ENCODE data around the gene SCFD2.
A peak's percentile ranks its signal among the peaks of the same experiment; 100 is the strongest.

The SCFD2 gene

GRCh38 chr4:52912608-52913007 is 453.3 kb downstream of the SCFD2 start:
- DNase-seq = no peak

- DNase-seq = peak; percentile 63 to 88 (median 76)
Observed at GRCh38 chr4:52911684-52912294, 454.1 kb downstream of the SCFD2 start.

GRCh38 chr4:52910115-52910514 is 455.7 kb downstream of the SCFD2 start:
- DNase-seq = no peak

GRCh38 chr4:52907510-52907909 is 458.4 kb downstream of the SCFD2 start:
- no peak for DNase-seq

GRCh38 chr4:52904421-52904820 is 461.4 kb downstream of the SCFD2 start:
- DNase-seq = no peak

GRCh38 chr4:52903273-52903672 is 462.6 kb downstream of the SCFD2 start:
- no peak for DNase-seq

- no peak for DNase-seq
Observed at GRCh38 chr4:52894443-52894842, 471.4 kb downstream of the SCFD2 start.

GRCh38 chr4:52892880-52893279 is 473.0 kb downstream of the SCFD2 start:
- DNase-seq = no peak

GRCh38 chr4:52891743-52892142 is 474.1 kb downstream of the SCFD2 start:
- DNase-seq = no peak

- DNase-seq = no peak
Observed at GRCh38 chr4:52890521-52890791, 475.4 kb downstream of the SCFD2 start.

GRCh38 chr4:52889778-52890520 is 475.9 kb downstream of the SCFD2 start:
- DNase-seq = no peak

- no peak for DNase-seq
Observed at GRCh38 chr4:52889354-52889753, 476.5 kb downstream of the SCFD2 start.

GRCh38 chr4:52884994-52885393 is 480.9 kb downstream of the SCFD2 start:
- no peak for DNase-seq

- DNase-seq = peak; percentile 13 to 44 (median 18)
Observed at GRCh38 chr4:52883707-52884669, 481.9 kb downstream of the SCFD2 start.

- no peak for DNase-seq
Observed at GRCh38 chr4:52883183-52883621, 482.7 kb downstream of the SCFD2 start.

GRCh38 chr4:52880994-52881393 is 484.9 kb downstream of the SCFD2 start:
- no peak for DNase-seq

- DNase-seq = no peak
Observed at GRCh38 chr4:52879471-52879870, 486.4 kb downstream of the SCFD2 start.

- no peak for DNase-seq
Observed at GRCh38 chr4:52877694-52878093, 488.2 kb downstream of the SCFD2 start.

- DNase-seq = no peak
Observed at GRCh38 chr4:52877036-52877435, 488.8 kb downstream of the SCFD2 start.

GRCh38 chr4:52876069-52876468 is 489.8 kb downstream of the SCFD2 start:
- no peak for DNase-seq

GRCh38 chr4:52874948-52875347 is 490.9 kb downstream of the SCFD2 start:
- DNase-seq = no peak

- DNase-seq = no peak
Observed at GRCh38 chr4:52873861-52874343, 492.0 kb downstream of the SCFD2 start.

GRCh38 chr4:52873191-52873590 is 492.7 kb downstream of the SCFD2 start:
- no peak for DNase-seq

GRCh38 chr4:52870225-52870624 is 495.6 kb downstream of the SCFD2 start:
- no peak for DNase-seq

Data from suppressor macrophage treated with lipopolysaccharide for 1 hour (primary cell).